HL-60 (cell line): ENCODE results near the gene HNRNPH1.

Source experiments
- DNase-seq, 2 experiments: peaks; one replicate each; pipeline ENCODE4 v3.0.0-alpha.2; 2010 to 2020; ENCODE audit warnings: low read depth in 1 of 2, low spot score in 1 of 2
- H3K27ac ChIP-seq: fragments of 250-450 bp; sonication (Bioruptor Pico); replicated peaks from 2 replicates; pipeline ENCODE4 v1.5.1; 2020; ENCODE audit warnings: mild to moderate bottlenecking, moderate library complexity
- H3K27me3 ChIP-seq: fragments of 250-450 bp; sonication (Bioruptor Pico); 2 replicates; pipeline ENCODE4 v1.5.1; 2021; ENCODE audit warnings: mild to moderate bottlenecking, moderate library complexity; ENCODE audit not compliant: insufficient read depth, poor library complexity, severe bottlenecking
- H3K4me3 ChIP-seq: replicated peaks from 2 replicates; pipeline ENCODE4 v1.5.1; 2011; ENCODE audit warnings: mild to moderate bottlenecking, control low read depth, low read length; ENCODE audit not compliant: insufficient read depth
- GABPA ChIP-seq: IDR thresholded peaks from 2 replicates; pipeline ENCODE4 v1.6.1; 2012; ENCODE audit warnings: low read depth
- POLR2AphosphoS5 ChIP-seq: IDR thresholded peaks from 2 replicates; pipeline ENCODE4 v1.6.1; 2012; ENCODE audit warnings: low read depth
- SPI1 ChIP-seq: IDR thresholded peaks from 2 replicates; pipeline ENCODE4 v1.6.1; 2012; ENCODE audit warnings: low read depth, mild to moderate bottlenecking, borderline replicate concordance
- TF ChIP-seq, protein P1 (sequence below): IDR thresholded peaks from one replicate; pipeline ENCODE4 v1.5.1; 2011; ENCODE audit warnings: low read length, control low read depth, inconsistent platforms; ENCODE audit not compliant: insufficient read depth
- TF ChIP-seq, protein P2 (sequence below): IDR thresholded peaks from 2 replicates; pipeline ENCODE4 v1.6.1; 2012; ENCODE audit warnings: low read depth; ENCODE audit not compliant: insufficient replicate concordance

Gene HNRNPH1

DNA sequence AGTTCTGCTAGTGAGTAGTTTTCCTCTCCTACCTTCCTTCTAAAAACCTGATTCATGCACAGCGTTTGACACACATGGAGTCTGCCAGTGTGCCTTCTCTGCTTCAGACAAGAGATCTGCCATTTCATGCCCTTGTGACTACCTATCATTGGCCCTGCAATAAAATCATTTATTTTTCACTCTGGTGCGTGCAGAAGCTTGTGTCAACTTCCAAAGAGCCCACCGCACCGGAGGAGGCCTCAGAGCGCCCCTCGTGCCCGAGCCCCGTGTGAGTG lies 13.7 kb downstream of the HNRNPH1 start:
- no peaks in the 10 kb centered on the region for H3K27me3 ChIP-seq
- H3K4me3 ChIP-seq, result no peak overlapping the region
- H3K27ac ChIP-seq, result no peak overlapping the region
- TF ChIP-seq, protein P1, sequence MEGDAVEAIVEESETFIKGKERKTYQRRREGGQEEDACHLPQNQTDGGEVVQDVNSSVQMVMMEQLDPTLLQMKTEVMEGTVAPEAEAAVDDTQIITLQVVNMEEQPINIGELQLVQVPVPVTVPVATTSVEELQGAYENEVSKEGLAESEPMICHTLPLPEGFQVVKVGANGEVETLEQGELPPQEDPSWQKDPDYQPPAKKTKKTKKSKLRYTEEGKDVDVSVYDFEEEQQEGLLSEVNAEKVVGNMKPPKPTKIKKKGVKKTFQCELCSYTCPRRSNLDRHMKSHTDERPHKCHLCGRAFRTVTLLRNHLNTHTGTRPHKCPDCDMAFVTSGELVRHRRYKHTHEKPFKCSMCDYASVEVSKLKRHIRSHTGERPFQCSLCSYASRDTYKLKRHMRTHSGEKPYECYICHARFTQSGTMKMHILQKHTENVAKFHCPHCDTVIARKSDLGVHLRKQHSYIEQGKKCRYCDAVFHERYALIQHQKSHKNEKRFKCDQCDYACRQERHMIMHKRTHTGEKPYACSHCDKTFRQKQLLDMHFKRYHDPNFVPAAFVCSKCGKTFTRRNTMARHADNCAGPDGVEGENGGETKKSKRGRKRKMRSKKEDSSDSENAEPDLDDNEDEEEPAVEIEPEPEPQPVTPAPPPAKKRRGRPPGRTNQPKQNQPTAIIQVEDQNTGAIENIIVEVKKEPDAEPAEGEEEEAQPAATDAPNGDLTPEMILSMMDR, result no peak
- no peak for TF ChIP-seq POLR2AphosphoS5
- no peak for TF ChIP-seq SPI1
- TF ChIP-seq GABPA, result no peak
- TF ChIP-seq, protein P2, sequence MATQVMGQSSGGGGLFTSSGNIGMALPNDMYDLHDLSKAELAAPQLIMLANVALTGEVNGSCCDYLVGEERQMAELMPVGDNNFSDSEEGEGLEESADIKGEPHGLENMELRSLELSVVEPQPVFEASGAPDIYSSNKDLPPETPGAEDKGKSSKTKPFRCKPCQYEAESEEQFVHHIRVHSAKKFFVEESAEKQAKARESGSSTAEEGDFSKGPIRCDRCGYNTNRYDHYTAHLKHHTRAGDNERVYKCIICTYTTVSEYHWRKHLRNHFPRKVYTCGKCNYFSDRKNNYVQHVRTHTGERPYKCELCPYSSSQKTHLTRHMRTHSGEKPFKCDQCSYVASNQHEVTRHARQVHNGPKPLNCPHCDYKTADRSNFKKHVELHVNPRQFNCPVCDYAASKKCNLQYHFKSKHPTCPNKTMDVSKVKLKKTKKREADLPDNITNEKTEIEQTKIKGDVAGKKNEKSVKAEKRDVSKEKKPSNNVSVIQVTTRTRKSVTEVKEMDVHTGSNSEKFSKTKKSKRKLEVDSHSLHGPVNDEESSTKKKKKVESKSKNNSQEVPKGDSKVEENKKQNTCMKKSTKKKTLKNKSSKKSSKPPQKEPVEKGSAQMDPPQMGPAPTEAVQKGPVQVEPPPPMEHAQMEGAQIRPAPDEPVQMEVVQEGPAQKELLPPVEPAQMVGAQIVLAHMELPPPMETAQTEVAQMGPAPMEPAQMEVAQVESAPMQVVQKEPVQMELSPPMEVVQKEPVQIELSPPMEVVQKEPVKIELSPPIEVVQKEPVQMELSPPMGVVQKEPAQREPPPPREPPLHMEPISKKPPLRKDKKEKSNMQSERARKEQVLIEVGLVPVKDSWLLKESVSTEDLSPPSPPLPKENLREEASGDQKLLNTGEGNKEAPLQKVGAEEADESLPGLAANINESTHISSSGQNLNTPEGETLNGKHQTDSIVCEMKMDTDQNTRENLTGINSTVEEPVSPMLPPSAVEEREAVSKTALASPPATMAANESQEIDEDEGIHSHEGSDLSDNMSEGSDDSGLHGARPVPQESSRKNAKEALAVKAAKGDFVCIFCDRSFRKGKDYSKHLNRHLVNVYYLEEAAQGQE, result no peak
- no peak for DNase-seq

DNA sequence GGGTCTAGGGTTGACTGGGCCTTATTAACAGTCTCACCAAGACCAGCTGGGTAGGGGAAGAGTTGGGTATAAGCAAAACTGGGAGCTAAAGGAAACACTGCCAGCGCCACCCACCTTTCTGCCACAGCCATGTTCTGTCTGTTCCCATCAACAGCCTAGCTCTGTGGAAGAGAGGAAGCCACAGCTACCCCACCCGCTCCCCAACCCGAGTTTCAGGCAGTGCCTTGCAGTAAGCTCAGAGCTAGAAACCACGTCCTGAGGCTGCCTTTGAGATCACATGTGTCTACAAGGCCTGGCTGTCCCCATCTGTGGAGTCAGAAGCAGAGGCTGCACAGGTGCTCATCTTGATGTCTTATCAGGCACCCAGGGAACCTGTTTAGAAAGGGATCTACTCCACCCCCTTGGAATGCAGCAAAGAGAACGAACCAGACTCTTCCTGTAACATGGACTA lies 15.3 kb downstream of the HNRNPH1 start:
- peak in 1 of 2 experiments; percentile 58 for DNase-seq

GRCh38 chr5:179607160-179607931 lies 16.1 kb downstream of the HNRNPH1 start:
- Histone ChIP-seq H3K27ac (no peak overlapping the region), H3K27me3 (no peaks in the 10 kb centered on the region), H3K4me3 (no peak overlapping the region)
- DNase-seq, result no peak
- TF ChIP-seq, protein P2, result no peak
- TF ChIP-seq, protein P1, result no peak
- TF ChIP-seq GABPA, result no peak
- peak; percentile 29; the same call in 1 of the 2 replicates for TF ChIP-seq POLR2AphosphoS5
- no peak for TF ChIP-seq SPI1

More for the DNA sequence above, 15.3 kb downstream of the HNRNPH1 start:
- no peaks in the 10 kb centered on the region for H3K27me3 ChIP-seq
- TF ChIP-seq SPI1, result no peak
- no peak for TF ChIP-seq POLR2AphosphoS5
- TF ChIP-seq, protein P2, result no peak
- TF ChIP-seq, protein P1, result no peak
- no peak overlapping the region for H3K27ac ChIP-seq
- H3K4me3 ChIP-seq, result no peak overlapping the region
